Measurements from ENCODE around the gene PTPRN2. TPM values are rescaled to one million over a fixed set of nuclear protein-coding genes. Genes with fewer than 3 reads are reported as not detected.

PTPRN2 gene
- total and polyA plus RNA-seq, 2 of the 13 experiments (the other 11 are each of a cell fraction or from before 2014, with no cell fraction given): 2.5 to 24.2 TPM

- Histone ChIP-seq H3K36me3 (replicated peaks in 1 of 2; ENCODE audit: control insufficient read depth in 1 of 2, insufficient read depth in 2 of 2, low read length in 2 of 2) (no peaks in the 10 kb centered on the region; a peak in 1 of 5 replicates), H3K79me2 (ENCODE audit: insufficient read depth, low read length) (no peaks in the 10 kb centered on the region), H2AFZ (ENCODE audit: low read length) (no peak overlapping the region), H3K4me2 (ENCODE audit: low read depth, low read length) (no peak overlapping the region), H3K4me3 (replicated peaks in 1 of 3; ENCODE audit: insufficient read depth in 1 of 3, low read depth in 2 of 3, low read length in 3 of 3) (no peak overlapping the region), H3K27ac (ENCODE audit: extremely low read length, insufficient read depth, low read length) (no peak overlapping the region), H3K4me1 (ENCODE audit: insufficient read depth, low read length) (0 out of 2 replicates have a peak, but pooled peaks cover 10% of the 10 kb centered on the region), H3K9me3 (ENCODE audit: low read length) (no peaks in the 10 kb centered on the region), H3K9ac (ENCODE audit: insufficient read depth, low read depth, low read length) (no peak overlapping the region), H4K20me1 (ENCODE audit: insufficient read depth, low read length) (peaks cover 24% of the 10 kb centered on the region; the same call in 1 of the 2 replicates), H3K27me3 (ENCODE audit: control insufficient read depth in 1 of 2, insufficient read depth in 2 of 2, low read length in 2 of 2) (no peaks in the 10 kb centered on the region)
- 94% methylated on average over 23 of the region's 23 CpGs for WGBS (ENCODE audit: low lambda C conversion rate)
- CTCF ChIA-PET (ENCODE audit: low intra/inter-chr PET ratio, low total read pairs): no interaction called here
- in situ Hi-C loops (cut with HindIII; ENCODE audit: extremely low pct_ligation_motif_present, low pct_unique_long_range_greater_than_20kb): no loop called here
- ATAC-seq: no peak
- TF ChIP-seq ATM (IDR thresholded peaks at IDR 0.05; ENCODE audit: borderline replicate concordance) (no peak), TFAP4 (IDR thresholded peaks at IDR 0.05; ENCODE audit: borderline replicate concordance, low read depth) (no peak), RAD51 (IDR thresholded peaks at IDR 0.05; ENCODE audit: borderline replicate concordance) (no peak), ZNF839 (CRISPR knock-in tag; IDR thresholded peaks at IDR 0.05; ENCODE audit: borderline replicate concordance) (no peak), ZFP82 (CRISPR knock-in tag; IDR thresholded peaks at IDR 0.05; ENCODE audit: borderline replicate concordance) (no peak), SMARCE1 (IDR thresholded peaks at IDR 0.05; ENCODE audit: borderline replicate concordance) (no peak), ONECUT2 (CRISPR knock-in tag; IDR thresholded peaks at IDR 0.05) (no peak), ATF7-NPFF (CRISPR knock-in tag; IDR thresholded peaks at IDR 0.05; ENCODE audit: low read depth) (no peak)
- no peak for DNase-seq (ENCODE audit: low spot score)
- BruUV-seq (replicated peaks): no TSS peak
- POLR2A ChIA-PET: no interaction called here
- no peak for FAIRE-seq
- intact Hi-C loops (cut with micrococcal nuclease; ENCODE audit: unreplicated experiment): no loop called here
These were observed 163.6 kb downstream of the PTPRN2 start for GRCh38 chr7:158424011-158424410.
